ENCODE data around the gene CCDC69.

Gene CCDC69

DNA sequence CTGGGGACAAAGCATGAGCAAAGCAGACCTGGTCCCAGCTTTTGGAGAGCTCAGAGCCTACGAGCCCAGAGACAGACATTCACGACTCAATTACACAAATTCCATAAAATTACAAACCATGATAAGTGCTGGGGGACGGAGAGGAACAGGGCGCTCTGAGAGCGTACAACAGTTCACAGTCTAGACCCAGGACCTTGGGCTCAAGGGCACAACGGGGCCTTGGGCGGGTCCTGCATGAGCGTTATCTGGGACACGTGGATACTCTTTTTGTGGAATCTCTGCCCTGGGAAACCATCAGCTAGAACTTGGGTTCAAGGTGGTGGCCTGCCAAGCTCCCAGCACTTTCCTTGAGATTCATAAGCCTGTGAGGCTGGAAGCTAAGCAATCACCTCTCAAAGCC, 56.9 kb downstream of the CCDC69 start:
- TF ChIP-seq, protein P1, sequence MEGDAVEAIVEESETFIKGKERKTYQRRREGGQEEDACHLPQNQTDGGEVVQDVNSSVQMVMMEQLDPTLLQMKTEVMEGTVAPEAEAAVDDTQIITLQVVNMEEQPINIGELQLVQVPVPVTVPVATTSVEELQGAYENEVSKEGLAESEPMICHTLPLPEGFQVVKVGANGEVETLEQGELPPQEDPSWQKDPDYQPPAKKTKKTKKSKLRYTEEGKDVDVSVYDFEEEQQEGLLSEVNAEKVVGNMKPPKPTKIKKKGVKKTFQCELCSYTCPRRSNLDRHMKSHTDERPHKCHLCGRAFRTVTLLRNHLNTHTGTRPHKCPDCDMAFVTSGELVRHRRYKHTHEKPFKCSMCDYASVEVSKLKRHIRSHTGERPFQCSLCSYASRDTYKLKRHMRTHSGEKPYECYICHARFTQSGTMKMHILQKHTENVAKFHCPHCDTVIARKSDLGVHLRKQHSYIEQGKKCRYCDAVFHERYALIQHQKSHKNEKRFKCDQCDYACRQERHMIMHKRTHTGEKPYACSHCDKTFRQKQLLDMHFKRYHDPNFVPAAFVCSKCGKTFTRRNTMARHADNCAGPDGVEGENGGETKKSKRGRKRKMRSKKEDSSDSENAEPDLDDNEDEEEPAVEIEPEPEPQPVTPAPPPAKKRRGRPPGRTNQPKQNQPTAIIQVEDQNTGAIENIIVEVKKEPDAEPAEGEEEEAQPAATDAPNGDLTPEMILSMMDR (conservative IDR thresholded peaks at IDR 0.05; ENCODE audit: low read depth, low read length): no peak
- H3K4me3 ChIP-seq (ENCODE audit: low read depth, low read length): no peak overlapping the region
- DNase-seq (ENCODE audit: low read depth): no peak

GRCh38 chr5:151164687-151165392, 59.1 kb downstream of the CCDC69 start:
- peak; percentile 89 for DNase-seq (ENCODE audit: low read depth)
- no peak overlapping the region for H3K4me3 ChIP-seq (ENCODE audit: low read depth, low read length)

GRCh38 chr5:151162776-151163175, 61.1 kb downstream of the CCDC69 start:
- H3K4me3 ChIP-seq (ENCODE audit: low read depth, low read length): no peak overlapping the region
- no peak for DNase-seq (ENCODE audit: low read depth)
- TF ChIP-seq, protein P1 (conservative IDR thresholded peaks at IDR 0.05; ENCODE audit: low read depth, low read length): no peak

More at GRCh38 chr5:151164687-151165392, 59.1 kb downstream of the CCDC69 start:
- TF ChIP-seq, protein P1 (conservative IDR thresholded peaks at IDR 0.05; ENCODE audit: low read depth, low read length): peak; percentile 97

- TF ChIP-seq, protein P1 (conservative IDR thresholded peaks at IDR 0.05; ENCODE audit: low read depth, low read length): no peak
- DNase-seq (ENCODE audit: low read depth): no peak
- H3K4me3 ChIP-seq (ENCODE audit: low read depth, low read length): no peak overlapping the region
These were observed 64.1 kb downstream of the CCDC69 start for GRCh38 chr5:151159649-151160373.

DNA sequence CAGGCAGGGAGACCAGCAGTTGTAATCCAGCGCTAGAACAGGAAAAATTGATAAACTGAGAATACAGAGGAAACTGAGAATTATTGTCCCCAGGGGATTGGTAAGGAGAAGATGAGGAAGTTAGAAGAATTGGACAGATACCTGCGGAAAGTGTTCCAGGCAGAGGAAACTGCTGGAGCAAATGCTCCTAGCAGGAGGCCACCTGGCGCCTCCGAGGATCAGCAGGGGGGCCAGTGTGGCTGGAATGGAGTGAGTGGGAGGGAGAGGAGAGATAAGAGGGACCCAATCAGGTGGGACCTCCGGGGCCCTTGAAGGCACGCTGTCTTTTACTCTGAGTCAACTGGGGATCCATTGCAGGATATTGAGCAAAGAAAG, 65.6 kb downstream of the CCDC69 start:
- H3K4me3 ChIP-seq (ENCODE audit: low read depth, low read length): peak overlapping the region; percentile 88
- DNase-seq (ENCODE audit: low read depth): peak; percentile 44
- TF ChIP-seq, protein P1 (conservative IDR thresholded peaks at IDR 0.05; ENCODE audit: low read depth, low read length): no peak

DNA sequence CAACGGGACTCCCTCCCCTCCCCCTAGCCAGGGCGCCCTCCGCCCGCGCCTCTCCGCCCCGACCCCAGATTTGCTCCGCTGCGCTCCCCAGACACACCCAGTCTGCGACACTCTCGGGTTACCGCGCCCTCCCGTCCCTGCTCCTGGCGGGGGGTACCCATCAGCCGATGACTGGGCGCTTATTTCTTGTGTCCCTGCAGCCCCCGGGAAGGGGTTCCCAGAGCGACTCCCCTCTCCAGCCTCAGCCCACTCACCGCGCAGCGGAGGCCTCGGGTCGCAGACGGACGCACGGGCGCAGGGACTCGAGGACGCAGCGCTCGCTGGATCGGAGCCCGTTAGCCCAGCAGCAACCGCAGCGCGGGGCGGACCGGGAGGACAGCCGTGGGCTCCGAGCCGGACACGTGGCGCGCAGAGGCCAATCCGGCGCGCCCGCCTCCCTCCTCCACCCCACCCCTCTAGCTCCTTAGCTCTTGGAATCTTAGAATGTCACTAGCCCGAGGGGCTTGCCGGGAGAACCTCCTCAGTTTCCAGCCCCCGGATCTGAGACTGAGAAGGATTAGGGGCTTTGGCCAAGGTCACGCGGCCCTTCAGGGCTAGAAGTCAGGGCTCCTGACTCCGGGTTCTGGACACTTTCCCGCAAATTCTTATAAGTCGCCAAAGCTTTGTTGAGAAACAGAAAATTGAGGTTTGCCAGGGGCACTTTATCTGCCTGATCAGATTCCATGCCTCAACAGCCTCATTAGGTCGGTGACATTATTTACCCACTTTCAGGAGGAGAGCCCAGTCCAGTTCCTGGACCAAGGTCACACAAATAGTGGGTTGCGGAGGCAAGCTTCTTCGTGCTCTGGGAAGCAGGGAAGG, 66.2 kb downstream of the CCDC69 start, which contains the start of gene ANXA6:
ANXA6 (minus strand) TSS at position 354 of the 861 bp plus-strand sequence. CDS start 9,878 bp downstream, outside the sequence.
- DNase-seq (ENCODE audit: low read depth): peak; percentile 78
- TF ChIP-seq, protein P1 (conservative IDR thresholded peaks at IDR 0.05; ENCODE audit: low read depth, low read length): no peak
- H3K4me3 ChIP-seq (ENCODE audit: low read depth, low read length): peak within 1 kb of the TSS; percentile 88
